GM18870 (cell line): ENCODE measurements around the gene ADCY2.

Source experiments
- ATAC-seq: cut with Tn5 transposase; IDR thresholded peaks from one replicate; pipeline ENCODE4 v1.9.1; 2021; ENCODE audit warnings: moderate library complexity; ENCODE audit not compliant: unreplicated experiment

Gene ADCY2

GRCh38 chr5:7714119-7714518 lies 318.2 kb downstream of the ADCY2 start:
- ATAC-seq, result no peak

DNA sequence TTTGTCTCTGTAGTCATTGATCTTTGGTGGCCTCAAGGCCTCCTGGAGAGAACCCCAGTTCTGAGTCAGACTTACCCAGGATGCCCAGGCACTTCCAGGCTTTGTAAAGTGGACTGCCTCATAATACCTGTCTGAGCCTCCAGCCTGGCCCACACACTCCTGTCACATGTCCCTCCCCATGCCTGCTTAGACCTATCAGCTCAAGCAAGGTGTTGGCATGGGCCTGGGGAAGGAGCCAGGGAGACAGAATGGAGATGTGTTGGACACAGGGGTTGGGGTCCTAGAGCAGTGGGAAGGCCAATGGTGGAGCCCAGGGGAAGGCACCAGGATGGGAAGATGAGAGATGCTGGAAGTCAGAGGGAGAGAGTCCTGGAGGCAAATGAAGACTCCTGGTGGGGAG lies 318.8 kb downstream of the ADCY2 start:
- ATAC-seq, result no peak

DNA sequence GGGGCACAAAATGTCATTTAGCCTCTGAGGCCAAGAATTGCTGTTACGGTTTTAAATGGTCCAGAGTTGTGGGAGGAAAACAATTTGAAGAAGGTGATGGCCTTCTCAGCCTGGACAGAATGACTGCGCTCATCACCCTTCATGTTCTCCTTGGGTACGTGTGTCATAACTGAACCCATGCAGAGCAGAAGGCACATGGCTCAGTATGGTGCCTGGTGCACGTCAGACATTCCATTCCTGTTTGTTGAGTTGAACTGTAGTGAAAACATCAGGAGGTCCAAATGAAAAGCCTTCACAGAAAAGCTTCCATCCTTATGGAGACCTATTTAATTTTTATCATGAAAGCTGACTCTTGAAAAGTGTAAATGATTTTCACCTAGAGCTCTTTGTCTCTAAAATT lies 321.8 kb downstream of the ADCY2 start:
- ATAC-seq, result no peak

GRCh38 chr5:7728076-7728475 lies 332.1 kb downstream of the ADCY2 start:
- no peak for ATAC-seq

- no peak for ATAC-seq
Measured at GRCh38 chr5:7741415-7742065, 345.6 kb downstream of the ADCY2 start.

GRCh38 chr5:7742241-7742656 lies 346.3 kb downstream of the ADCY2 start:
- no peak for ATAC-seq

- no peak for ATAC-seq
Measured at GRCh38 chr5:7745882-7746610, 350.1 kb downstream of the ADCY2 start.

GRCh38 chr5:7747728-7748127 lies 351.8 kb downstream of the ADCY2 start:
- ATAC-seq, result no peak

DNA sequence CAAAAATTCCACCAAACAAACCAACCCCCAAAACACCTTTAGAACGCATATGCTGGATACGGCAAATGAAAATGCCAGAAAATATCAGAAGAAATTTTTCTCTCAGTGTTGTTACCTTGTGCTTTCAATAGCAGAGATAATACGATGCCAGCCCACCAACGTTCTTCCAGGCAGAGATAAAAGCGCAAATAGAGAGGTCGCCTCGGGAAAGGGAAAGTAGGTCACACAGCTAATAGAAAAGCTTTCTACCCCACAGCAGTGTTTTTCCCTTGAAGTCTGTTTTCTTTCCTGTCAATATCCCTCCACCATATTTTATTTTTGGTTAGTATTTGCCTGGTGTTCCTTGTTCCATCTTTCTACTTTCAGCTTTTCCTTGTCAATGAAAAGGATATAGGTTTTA lies 353.7 kb downstream of the ADCY2 start:
- no peak for ATAC-seq

GRCh38 chr5:7751874-7752273 lies 355.9 kb downstream of the ADCY2 start:
- ATAC-seq, result no peak

DNA sequence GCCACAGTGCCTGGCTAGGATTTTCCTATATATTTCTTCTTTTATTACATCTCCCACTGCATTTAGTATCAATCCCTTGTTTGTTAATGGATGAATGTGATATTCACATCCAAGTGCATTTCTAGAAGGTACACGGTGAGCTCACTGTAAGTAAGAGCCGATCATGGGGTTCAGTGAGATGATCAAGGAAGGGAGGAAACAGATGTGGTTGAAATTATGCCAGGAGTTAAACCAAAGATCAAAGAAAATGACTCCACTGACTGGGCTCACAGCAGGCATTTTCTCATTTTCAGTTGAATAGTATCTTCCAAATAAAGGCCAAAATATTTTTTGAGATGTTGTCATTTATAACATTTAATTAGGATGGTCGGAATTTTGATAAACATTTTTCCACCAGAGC lies 357.2 kb downstream of the ADCY2 start:
- no peak for ATAC-seq

DNA sequence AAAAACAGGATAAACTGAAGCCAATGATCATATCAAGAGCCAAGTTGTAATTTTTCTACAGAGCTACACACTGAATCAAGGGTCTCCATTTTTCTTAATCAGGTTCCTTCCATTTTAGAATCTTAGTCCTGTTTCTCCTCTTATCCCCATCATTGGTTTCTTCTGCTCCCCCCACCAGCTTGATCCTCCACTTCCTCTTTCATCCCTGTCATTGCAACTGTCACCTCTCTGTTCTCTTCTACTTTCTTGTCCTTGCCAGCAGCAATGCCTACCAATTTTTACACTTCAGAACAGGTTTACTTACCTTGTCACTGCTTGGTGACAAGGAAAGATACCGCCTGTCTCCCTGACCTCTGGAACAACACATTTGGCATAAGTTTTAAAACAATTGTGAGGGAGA lies 357.7 kb downstream of the ADCY2 start:
- ATAC-seq, result no peak

GRCh38 chr5:7754490-7754889 lies 358.6 kb downstream of the ADCY2 start:
- ATAC-seq, result no peak

- peak; percentile 52 for ATAC-seq
Measured at GRCh38 chr5:7754997-7755596, 359.2 kb downstream of the ADCY2 start.

- no peak for ATAC-seq
Measured at GRCh38 chr5:7755958-7756357, 360.0 kb downstream of the ADCY2 start.

GRCh38 chr5:7756453-7756852 lies 360.5 kb downstream of the ADCY2 start:
- ATAC-seq, result no peak

DNA sequence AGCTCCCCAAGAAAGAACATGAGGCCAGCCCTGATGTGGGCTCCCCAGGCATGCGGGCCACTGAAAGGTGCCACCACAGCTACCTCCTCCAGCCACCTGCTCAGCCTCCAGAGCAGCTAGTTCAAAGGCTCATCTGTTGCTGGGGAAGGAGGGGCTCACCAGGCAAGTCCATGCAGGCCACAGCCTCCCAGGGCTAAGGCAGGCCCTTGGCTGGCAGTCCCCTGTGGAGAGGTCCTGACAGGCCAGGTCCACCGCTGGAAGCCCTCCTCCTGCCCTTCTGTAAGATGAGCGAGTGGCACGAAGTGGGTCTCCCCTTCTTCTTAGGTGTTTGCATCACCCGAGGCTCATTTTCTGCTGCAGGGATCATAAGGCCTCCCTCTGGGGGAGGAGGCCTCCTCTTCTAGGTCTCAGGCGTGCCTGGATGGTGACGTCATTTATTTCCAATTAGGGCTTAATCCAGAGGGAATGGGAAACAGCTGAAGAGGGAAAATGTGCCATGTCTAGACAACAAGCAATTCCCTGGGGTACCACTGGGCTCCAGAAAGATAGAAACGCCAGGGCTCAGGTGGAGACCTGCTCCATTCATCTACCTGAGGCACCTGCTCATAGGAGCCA lies 363.4 kb downstream of the ADCY2 start:
- no peak for ATAC-seq

GRCh38 chr5:7759951-7760580 lies 364.1 kb downstream of the ADCY2 start:
- no peak for ATAC-seq

DNA sequence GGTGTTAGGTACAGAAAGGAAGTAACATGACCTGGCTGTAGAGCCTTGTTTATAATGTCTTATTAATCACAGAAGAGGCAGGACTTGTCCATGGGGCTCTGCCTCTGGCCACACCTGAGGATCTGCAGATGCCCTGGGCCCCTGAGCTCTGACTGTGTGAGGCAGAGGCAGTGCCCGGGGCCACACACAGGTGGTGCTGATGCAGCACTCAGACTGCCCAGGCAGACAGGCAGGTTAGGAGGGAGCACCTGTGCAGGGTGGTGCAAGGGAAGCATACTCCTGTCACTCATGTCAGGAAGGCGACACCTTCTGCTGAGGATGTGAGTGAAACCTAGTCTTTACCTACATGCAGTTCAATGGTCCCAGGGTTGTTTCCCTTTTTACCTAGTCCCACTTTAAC lies 366.3 kb downstream of the ADCY2 start:
- no peak for ATAC-seq

DNA sequence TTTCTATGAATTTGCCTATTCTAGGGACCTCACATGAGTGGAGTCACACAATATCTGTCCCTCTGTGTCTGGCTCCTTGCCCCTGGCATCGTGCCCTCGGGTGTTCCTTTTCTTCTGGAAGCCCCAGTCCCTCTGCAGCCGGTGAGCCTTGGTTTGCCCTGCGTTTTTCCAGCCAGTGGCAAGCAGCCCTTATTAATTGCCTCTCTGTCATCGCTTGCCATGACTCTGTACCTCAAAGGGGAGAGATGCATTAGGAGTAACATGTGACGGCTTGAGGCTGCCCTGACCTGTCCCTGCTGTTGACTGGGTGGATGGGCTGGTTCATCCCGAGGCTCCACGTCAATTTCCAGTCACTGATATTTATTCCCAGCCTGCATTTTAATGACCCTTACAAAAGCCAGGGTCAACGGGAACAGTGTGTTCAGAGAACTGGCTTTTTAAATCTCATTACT lies 367.7 kb downstream of the ADCY2 start:
- ATAC-seq, result no peak

DNA sequence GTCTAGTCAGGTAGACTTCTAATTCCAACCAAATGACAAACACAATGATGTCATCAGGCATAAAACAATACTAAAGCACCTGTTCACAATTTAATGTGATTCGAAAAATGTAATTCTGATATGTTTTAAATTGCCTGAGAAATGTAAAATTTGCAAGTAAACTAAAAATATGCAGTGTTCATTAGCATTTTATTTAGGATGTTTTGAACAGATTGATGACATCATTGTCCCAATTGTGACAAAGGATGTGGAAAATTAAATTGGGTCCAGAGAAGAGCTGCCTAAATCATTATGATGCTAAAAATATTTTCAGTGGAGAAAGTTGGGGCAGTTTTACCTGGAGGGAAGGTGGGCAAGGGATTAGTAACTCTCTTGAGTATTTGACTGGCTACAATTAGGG lies 368.5 kb downstream of the ADCY2 start:
- no peak for ATAC-seq
